IPS-NIHi7 (cell line): ENCODE measurements around the gene PEF1.

Source experiments
- DNase-seq: peaks from one replicate; pipeline ENCODE4 v3.0.0; 2012; ENCODE audit warnings: mixed read lengths; ENCODE audit errors: extremely low spot score

The PEF1 gene, protein sequence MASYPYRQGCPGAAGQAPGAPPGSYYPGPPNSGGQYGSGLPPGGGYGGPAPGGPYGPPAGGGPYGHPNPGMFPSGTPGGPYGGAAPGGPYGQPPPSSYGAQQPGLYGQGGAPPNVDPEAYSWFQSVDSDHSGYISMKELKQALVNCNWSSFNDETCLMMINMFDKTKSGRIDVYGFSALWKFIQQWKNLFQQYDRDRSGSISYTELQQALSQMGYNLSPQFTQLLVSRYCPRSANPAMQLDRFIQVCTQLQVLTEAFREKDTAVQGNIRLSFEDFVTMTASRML

GRCh38 chr1:31644560-31645273 lies at the start of gene PEF1:
PEF1 (minus strand) TSS chr1:31644876; CDS start chr1:31644864, 12 bp downstream.
- peak; percentile 99 for DNase-seq

DNA sequence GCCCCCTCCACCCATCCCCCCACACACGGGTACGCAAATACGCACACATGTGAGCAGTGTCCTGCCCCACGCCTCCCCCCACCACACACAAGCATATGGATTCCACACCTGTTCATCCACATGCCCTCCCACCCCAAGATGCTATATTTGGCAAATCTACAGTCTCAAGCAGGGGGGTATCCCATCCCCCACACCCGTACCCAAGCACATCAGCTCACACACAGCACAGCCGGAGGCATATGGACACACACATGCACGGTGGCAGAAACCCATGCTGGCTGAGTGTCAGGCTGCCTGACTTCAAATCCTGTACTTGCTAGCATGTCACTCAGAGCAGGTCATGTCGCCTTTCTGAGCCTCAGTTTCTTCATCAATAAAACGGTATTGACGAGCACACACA lies 48.6 kb upstream of the PEF1 start:
- DNase-seq, result no peak

GRCh38 chr1:31691951-31692350 lies 47.3 kb upstream of the PEF1 start:
- DNase-seq, result no peak

DNA sequence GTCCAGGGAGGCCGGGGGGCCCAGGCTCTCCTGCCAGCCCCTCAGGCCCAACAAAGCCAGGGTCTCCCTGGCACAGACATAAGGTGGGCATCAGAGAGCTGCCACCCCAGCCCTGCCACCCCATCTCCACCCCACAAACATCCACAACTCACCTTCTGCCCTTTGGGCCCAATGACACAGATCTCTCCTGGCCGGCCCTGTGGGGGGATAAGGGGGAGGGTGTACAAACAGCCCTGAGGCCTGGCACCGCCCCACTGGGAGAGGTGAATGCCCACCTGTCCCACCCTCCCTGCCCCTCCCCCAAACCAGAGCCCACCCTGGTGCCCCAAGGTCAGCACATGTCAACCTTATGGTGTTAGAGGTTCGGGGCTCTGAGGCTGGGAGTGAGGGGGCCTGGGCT lies 46.8 kb upstream of the PEF1 start:
- no peak for DNase-seq

GRCh38 chr1:31690921-31691320 lies 46.2 kb upstream of the PEF1 start:
- DNase-seq, result no peak

GRCh38 chr1:31689854-31690253 lies 45.2 kb upstream of the PEF1 start:
- DNase-seq, result no peak

DNA sequence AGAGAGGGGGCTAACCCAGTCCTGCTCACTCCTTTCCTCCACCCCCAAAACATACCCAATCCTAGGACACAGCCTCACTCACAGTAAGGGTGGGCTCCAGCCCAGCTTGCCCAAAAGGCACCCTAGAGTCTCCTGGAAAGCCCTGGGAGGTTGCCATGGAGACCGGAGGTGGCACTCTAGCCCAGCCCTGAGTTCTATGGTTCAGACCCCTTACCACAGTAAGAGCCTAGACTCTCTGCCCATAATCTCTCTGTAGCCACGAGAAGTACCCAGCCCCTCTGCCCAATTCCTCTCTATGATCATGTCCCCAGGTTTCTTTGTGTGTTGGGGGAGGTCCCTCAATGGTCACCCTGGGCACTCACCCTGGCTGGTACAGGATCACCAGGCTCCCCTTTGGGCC lies 44.7 kb upstream of the PEF1 start:
- no peak for DNase-seq

DNA sequence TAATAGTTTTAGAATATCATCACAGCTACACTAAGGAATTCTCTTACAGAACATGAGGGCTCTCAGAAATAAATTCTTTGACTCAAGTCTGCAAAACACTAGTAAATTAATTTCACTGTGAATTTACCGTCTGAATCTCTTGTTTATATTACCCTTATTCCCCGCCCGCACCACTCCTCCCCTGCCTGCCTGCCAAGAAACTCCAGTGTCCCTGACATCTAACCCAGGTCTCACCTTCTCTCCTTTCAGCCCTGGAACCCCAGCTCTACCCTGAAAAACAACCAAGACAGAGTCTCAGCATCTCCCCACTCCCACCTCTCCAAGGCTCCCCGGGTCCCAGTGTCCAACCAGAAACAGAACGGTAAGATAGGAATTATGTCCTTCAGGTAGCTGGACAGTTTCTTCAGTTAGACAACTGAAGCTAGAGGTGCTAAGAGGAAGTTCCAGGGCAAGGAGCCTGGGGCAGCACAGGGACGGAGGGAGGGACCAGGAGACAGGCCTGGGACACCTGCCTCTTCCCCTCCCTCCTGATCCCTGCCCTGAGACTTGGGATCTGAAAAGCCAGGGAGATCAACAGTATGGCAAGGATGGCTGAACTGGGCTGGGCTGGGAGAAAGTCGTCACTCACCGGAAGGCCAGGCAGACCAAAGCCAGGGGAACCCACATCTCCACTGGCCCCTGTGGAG lies 43.7 kb upstream of the PEF1 start:
- DNase-seq, result no peak

GRCh38 chr1:31687601-31688000 lies 42.9 kb upstream of the PEF1 start:
- no peak for DNase-seq

- no peak for DNase-seq
These were observed 41.1 kb upstream of the PEF1 start for GRCh38 chr1:31685795-31686194.

DNA sequence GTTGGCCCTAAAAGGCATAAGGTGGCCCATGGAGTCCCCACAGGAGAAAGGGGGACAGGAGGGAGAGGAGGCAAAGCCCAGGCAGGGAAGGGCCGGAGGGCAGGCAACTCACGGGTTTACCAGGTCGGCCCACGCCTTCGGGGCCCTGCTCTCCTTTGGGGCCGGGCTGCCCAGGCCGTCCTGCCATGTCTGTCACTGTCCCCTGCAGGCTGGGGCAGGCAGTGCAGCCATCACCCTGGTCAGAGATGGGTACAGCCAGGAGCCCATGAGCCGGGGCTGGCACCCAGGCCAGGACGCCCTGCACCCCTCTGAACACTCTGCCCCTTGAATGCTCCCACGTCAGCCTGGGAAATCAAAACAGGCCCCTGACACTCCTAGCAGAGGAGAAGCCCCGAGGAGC lies 39.3 kb upstream of the PEF1 start:
- DNase-seq, result peak; percentile 77

DNA sequence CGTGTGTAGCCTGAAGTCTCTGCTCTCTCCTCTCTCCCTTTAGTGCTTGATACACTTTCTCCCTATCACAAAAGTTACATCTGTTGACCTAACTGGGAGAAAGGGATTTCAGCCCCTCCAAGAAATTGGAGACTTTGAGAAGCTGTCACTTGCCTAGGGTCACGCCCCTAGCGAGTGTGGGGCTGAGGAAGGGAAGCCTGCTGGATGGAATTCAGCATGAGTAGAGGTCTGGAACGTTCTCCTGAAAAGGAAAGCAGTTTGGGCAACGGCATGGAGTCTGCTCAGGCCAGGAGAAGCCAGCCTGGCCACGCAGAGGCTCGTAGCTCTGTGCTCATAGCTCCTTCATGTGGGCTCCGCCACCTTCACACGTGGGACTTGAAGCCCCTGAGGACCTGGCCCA lies 36.7 kb upstream of the PEF1 start:
- DNase-seq, result no peak

GRCh38 chr1:31679676-31680230 lies 35.1 kb upstream of the PEF1 start:
- DNase-seq, result no peak

DNA sequence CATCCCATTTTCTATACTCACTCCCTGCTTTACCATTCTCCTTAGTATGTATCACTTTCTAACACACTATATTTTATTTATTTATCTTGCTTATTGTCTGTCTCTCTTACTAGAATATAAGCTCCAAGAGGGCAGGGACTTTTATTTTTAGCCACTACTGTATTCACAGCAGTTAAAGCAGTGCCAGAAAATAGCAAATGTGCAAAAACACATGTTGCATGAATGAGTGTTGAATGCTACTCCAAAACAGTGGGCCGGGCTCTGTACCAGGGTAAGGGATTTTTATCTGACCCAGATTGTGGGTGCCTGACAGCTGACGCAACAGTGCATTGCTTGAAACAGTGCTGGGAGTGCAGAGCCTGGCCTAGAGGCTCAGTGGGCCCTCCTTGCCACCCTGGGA lies 34.4 kb upstream of the PEF1 start:
- no peak for DNase-seq

DNA sequence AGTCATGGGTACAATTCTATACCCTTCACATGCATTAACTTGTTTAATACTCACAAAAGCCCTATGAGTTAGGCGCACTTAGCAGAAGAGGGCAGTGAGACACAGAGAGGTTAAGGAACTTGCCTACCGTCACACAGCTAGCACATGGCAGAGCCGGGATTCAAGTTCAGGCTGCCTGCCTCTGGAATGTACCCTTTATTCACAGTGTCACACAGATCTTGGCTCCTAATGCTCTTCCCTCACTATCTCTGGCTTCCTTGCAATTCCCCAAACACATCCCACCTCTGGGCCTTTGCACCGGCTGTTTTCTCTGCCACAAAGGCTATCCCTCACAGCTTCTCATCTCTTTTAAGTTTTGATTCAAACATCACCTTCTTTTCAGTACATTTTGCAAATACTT lies 34.0 kb upstream of the PEF1 start:
- DNase-seq, result no peak

DNA sequence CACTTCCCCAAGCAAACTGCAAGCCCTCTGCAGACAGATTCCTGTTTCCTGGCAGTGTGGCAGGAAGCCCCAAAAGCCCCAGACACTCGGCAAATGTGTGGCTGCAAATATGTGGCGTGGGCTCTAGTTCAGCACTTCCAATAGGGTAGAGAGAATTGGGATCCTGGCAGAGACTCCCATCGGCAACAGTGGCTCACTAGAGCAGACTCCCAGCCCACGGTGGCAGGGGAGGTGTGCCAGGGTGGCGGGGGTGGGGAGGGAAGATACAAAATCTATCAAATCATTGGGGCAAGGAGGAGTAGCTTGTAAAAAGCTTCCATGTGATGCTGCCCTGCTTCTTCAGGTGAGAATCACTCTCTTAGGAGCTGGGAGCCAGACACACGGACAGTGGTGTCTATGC lies 33.3 kb upstream of the PEF1 start:
- no peak for DNase-seq

GRCh38 chr1:31677401-31677800 lies 32.7 kb upstream of the PEF1 start:
- DNase-seq, result no peak

GRCh38 chr1:31675756-31676155 lies 31.1 kb upstream of the PEF1 start:
- DNase-seq, result no peak

DNA sequence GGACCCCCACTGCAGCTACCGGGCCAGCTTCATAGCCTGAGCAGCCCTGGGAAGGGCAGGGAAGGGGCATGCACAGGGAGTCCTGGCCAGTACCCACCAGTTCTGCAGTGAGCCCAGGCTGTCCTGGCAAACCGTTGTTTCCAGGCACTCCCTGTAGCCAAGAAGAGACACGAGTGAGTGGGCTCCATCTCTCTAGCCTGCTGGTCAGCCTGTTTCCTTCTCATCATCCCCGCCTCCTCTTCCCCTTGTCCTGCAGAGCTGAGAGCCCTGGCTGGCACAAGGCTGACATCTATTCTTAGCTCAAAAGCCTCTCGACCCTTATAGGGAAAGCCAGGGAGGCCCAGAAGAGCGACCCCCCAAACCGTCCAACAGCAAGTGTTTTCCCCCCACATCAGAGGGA lies 30.5 kb upstream of the PEF1 start:
- no peak for DNase-seq

GRCh38 chr1:31674626-31675025 lies 29.9 kb upstream of the PEF1 start:
- DNase-seq, result no peak

GRCh38 chr1:31673433-31673832 lies 28.8 kb upstream of the PEF1 start:
- no peak for DNase-seq

GRCh38 chr1:31672986-31673385 lies 28.3 kb upstream of the PEF1 start:
- DNase-seq, result no peak
